DND-41 (cell line): Measurements from ENCODE around the gene PTPRC.

Source experiments
- ATAC-seq: fragments of 200-7000 bp; cut with Tn5 transposase; 3 replicates; pipeline ENCODE4 v1.9.1; 2021; ENCODE audit warnings: low read depth; ENCODE audit not compliant: insufficient read depth
- DNase-seq: peaks from one replicate; pipeline ENCODE4 v3.0.0-alpha.2; 2020
- H2AFZ ChIP-seq: 2 replicates; pipeline ENCODE4 v1.6.0; 2012; ENCODE audit warnings: low read depth, low read length
- H3K27ac ChIP-seq: 2 replicates; pipeline ENCODE4 v1.5.1; 2012; ENCODE audit warnings: low read length, inconsistent platforms
- H3K27me3 ChIP-seq: fragments of 200-600 bp; sonication (generic); 2 replicates; pipeline ENCODE4 v1.6.0; 2012; ENCODE audit warnings: low read length, mild to moderate bottlenecking, inconsistent platforms; ENCODE audit not compliant: insufficient read depth, poor library complexity
- H3K36me3 ChIP-seq: 2 replicates; pipeline ENCODE4 v1.5.1; 2012; ENCODE audit warnings: low read length, inconsistent platforms; ENCODE audit not compliant: insufficient read depth
- H3K4me1 ChIP-seq: 2 replicates; pipeline ENCODE4 v1.5.1; 2012; ENCODE audit warnings: mild to moderate bottlenecking, low read length; ENCODE audit not compliant: insufficient read depth
- H3K4me2 ChIP-seq: 2 replicates; pipeline ENCODE4 v1.6.0; 2012; ENCODE audit warnings: mild to moderate bottlenecking, moderate library complexity, low read length, inconsistent platforms; ENCODE audit not compliant: insufficient read depth
- H3K4me3 ChIP-seq, 2 experiments: fragments of 200-600 bp in 1 of 2; shearing (Covaris generic) in 1 of 2; 2 replicates each; pipeline ENCODE4 v1.5.1; 2012 to 2016; ENCODE audit warnings: inconsistent platforms in 2 of 2, low read length in 2 of 2, mild to moderate bottlenecking in 2 of 2, low read depth in 1 of 2, moderate library complexity in 1 of 2
- H3K79me2 ChIP-seq: 2 replicates; pipeline ENCODE4 v1.6.0; 2012; ENCODE audit warnings: low read length, inconsistent platforms; ENCODE audit not compliant: insufficient read depth
- H3K9ac ChIP-seq: 2 replicates; pipeline ENCODE4 v1.6.0; 2012; ENCODE audit warnings: low read depth, mild to moderate bottlenecking, inconsistent platforms, low read length, moderate library complexity
- H3K9me3 ChIP-seq: 2 replicates; pipeline ENCODE4 v1.5.1; 2012; ENCODE audit warnings: low read length, moderate library complexity, mild to moderate bottlenecking, inconsistent platforms; ENCODE audit not compliant: insufficient read depth, severe bottlenecking
- H4K20me1 ChIP-seq: 2 replicates; pipeline ENCODE4 v1.6.0; 2012; ENCODE audit warnings: low read length; ENCODE audit not compliant: insufficient read depth
- EZH2 ChIP-seq: IDR thresholded peaks from 3 replicates; pipeline ENCODE4 v1.6.1; 2012; ENCODE audit warnings: borderline replicate concordance, low read depth, mild to moderate bottlenecking, moderate library complexity, low read length, inconsistent platforms; ENCODE audit not compliant: severe bottlenecking
- TF ChIP-seq, protein P1 (sequence below): IDR thresholded peaks from 2 replicates; pipeline ENCODE4 v1.5.1; 2012; ENCODE audit warnings: borderline replicate concordance, low read length, moderate library complexity, mild to moderate bottlenecking; ENCODE audit not compliant: poor library complexity, severe bottlenecking; ENCODE audit errors: extremely low read depth

The PTPRC gene

GRCh38 chr1:198641501-198641900 is 2.7 kb downstream of the PTPRC start:
- H3K9ac ChIP-seq = peak overlapping the region; percentile 58
- ATAC-seq = peak; percentile 70
- H3K79me2 ChIP-seq = peaks cover 74% of the 10 kb centered on the region

DNA sequence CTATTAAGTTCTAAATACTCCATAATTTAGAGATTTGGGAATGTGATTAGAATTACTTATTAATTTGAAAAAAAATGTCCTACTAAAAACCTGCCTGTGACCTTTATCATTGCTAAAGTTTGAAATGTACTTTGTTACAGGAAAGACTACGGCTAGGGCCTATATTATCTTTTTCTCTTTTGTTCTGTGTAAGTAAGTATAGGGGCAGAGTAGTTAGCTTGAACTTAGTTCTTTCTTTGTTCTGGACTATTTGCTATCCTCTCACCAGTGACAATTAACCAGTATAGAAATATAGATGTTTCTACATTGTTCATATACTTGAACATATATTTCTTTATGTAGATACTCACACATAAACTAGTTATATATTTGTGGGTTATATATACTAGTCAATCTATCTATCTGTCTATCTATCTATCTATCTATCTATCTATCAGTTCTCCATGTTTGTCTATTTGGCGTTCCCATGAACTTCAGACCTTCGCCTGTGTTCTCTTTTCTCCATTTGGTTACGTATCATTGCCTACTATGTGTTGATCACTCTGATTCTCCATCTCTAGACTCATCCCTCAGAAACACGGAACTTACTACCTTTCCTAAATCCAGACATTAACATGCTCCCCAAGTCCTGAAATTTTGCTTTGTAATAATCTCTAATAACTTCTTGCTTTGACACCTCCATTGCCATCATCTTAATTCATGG is 3.3 kb downstream of the PTPRC start:
- Histone ChIP-seq H4K20me1 (no peaks in the 10 kb centered on the region), H2AFZ (no peak overlapping the region), H3K9ac (peak overlapping the region; percentile 58), H3K36me3 (0 out of 2 replicates have a peak, but pooled peaks cover 4% of the 10 kb centered on the region), H3K4me1 (peaks cover 53% of the 10 kb centered on the region), H3K9me3 (no peaks in the 10 kb centered on the region), H3K79me2 (peaks cover 80% of the 10 kb centered on the region), H3K4me2 (peak overlapping the region; percentile 62), H3K27me3 (no peaks in the 10 kb centered on the region), H3K27ac (peak overlapping the region; percentile 84), H3K4me3 (peak overlapping the region in 1 of 2 experiments; percentile 58; a peak in 1 of 4 replicates)
- TF ChIP-seq EZH2 = no peak
- TF ChIP-seq, protein P1, sequence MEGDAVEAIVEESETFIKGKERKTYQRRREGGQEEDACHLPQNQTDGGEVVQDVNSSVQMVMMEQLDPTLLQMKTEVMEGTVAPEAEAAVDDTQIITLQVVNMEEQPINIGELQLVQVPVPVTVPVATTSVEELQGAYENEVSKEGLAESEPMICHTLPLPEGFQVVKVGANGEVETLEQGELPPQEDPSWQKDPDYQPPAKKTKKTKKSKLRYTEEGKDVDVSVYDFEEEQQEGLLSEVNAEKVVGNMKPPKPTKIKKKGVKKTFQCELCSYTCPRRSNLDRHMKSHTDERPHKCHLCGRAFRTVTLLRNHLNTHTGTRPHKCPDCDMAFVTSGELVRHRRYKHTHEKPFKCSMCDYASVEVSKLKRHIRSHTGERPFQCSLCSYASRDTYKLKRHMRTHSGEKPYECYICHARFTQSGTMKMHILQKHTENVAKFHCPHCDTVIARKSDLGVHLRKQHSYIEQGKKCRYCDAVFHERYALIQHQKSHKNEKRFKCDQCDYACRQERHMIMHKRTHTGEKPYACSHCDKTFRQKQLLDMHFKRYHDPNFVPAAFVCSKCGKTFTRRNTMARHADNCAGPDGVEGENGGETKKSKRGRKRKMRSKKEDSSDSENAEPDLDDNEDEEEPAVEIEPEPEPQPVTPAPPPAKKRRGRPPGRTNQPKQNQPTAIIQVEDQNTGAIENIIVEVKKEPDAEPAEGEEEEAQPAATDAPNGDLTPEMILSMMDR = no peak
- peak; percentile 36; the same call in 1 of the 3 replicates for ATAC-seq
- no peak for DNase-seq

More at GRCh38 chr1:198641501-198641900, 2.7 kb downstream of the PTPRC start:
- Histone ChIP-seq H3K4me3 (peak overlapping the region; percentile 41 to 58; a peak in 3 of 4 replicates), H3K27me3 (no peaks in the 10 kb centered on the region), H3K27ac (peak overlapping the region; percentile 84), H3K4me1 (peaks cover 50% of the 10 kb centered on the region), H3K9me3 (no peaks in the 10 kb centered on the region), H2AFZ (0 out of 2 replicates have a peak overlapping the region, but pooled peaks have one; percentile 7), H3K4me2 (peak overlapping the region; percentile 62), H4K20me1 (no peaks in the 10 kb centered on the region), H3K36me3 (no peaks in the 10 kb centered on the region)
- no peak for DNase-seq
- TF ChIP-seq, protein P1 = no peak
- TF ChIP-seq EZH2 = no peak

DNA sequence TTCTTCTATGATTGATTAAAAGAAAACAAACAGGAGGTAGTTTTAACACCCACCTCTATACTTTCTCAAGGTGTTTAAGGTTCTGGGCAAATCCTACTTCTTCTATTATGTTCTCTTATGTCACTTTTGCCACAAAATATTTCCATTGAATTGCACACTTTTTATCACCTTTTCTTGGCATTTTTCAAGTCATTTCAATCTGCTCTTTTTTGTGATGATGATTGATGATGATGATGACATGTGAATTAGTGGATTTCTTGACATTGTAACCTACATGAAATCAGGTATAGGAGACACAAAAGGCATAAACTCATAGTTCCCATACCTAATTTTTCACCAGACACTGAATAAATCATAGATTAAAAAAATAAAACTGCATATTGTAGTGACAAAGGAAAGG is 4.1 kb downstream of the PTPRC start:
- no peak overlapping the region for H2AFZ ChIP-seq
- no peaks in the 10 kb centered on the region for H3K9me3 ChIP-seq
- H3K27ac ChIP-seq = no peak overlapping the region
- H3K4me2 ChIP-seq = peak overlapping the region; percentile 6; the same call in 1 of the 2 replicates
- H4K20me1 ChIP-seq = no peaks in the 10 kb centered on the region
- TF ChIP-seq, protein P1 = no peak
- TF ChIP-seq EZH2 = no peak
- H3K4me1 ChIP-seq = peaks cover 53% of the 10 kb centered on the region
- ATAC-seq = no peak
- DNase-seq = no peak
- no peak overlapping the region for H3K9ac ChIP-seq
- no peaks in the 10 kb centered on the region for H3K27me3 ChIP-seq
- H3K36me3 ChIP-seq = 0 out of 2 replicates have a peak, but pooled peaks cover 4% of the 10 kb centered on the region
- no peak overlapping the region for H3K4me3 ChIP-seq
- H3K79me2 ChIP-seq = peaks cover 84% of the 10 kb centered on the region
